NT2/D1 (cell line): ENCODE results near the gene NDUFC2.

ENCODE experiments used
- DNase-seq: peaks from one replicate; pipeline ENCODE4 v3.0.0-alpha.2; 2011; ENCODE audit warnings: low read depth, low spot score
- H3K27me3 ChIP-seq: 2 replicates; pipeline ENCODE4 v1.6.0; 2011; ENCODE audit warnings: mild to moderate bottlenecking; ENCODE audit not compliant: insufficient read length, insufficient read depth
- H3K36me3 ChIP-seq: 2 replicates; pipeline ENCODE4 v1.6.1; 2011; ENCODE audit warnings: mild to moderate bottlenecking, low read length, mixed read lengths; ENCODE audit not compliant: insufficient read depth, insufficient read length
- H3K4me1 ChIP-seq: 2 replicates; pipeline ENCODE4 v1.5.1; 2011; ENCODE audit not compliant: insufficient read depth, insufficient read length
- H3K4me3 ChIP-seq: 2 replicates; pipeline ENCODE4 v1.5.1; 2011; ENCODE audit warnings: low read depth; ENCODE audit not compliant: insufficient read length
- H3K9ac ChIP-seq: 2 replicates; pipeline ENCODE4 v1.6.0; 2011; ENCODE audit warnings: low read depth; ENCODE audit not compliant: insufficient read length
- H3K9me3 ChIP-seq: 2 replicates; pipeline ENCODE4 v1.5.1; 2011; ENCODE audit warnings: mild to moderate bottlenecking, low read length; ENCODE audit not compliant: insufficient read depth
- SUZ12 ChIP-seq: IDR thresholded peaks from 2 replicates; pipeline ENCODE4 v1.6.1; 2011; ENCODE audit not compliant: insufficient read length, insufficient read depth; ENCODE audit errors: extremely low read depth
- YY1 ChIP-seq: IDR thresholded peaks from 2 replicates; pipeline ENCODE4 v1.6.1; 2011; ENCODE audit not compliant: insufficient read length, insufficient read depth
- ZNF274 ChIP-seq: IDR thresholded peaks from 2 replicates; pipeline ENCODE4 v1.6.1; 2011; ENCODE audit warnings: mild to moderate bottlenecking, low read depth, low read length

The NDUFC2 gene

GRCh38 chr11:78079232-78080083 is at the start of gene NDUFC2:
Gene NDUFC2 (minus strand): TSS chr11:78079862. CDS start chr11:78079744, 118 bp downstream.
- DNase-seq: peak; percentile 67
- Histone ChIP-seq H3K27me3 (no peaks in the 10 kb centered on the region), H3K4me3 (peak within 1 kb of the TSS; percentile 61), H3K36me3 (peaks cover 31% of the 10 kb centered on the region), H3K9ac (peak within 1 kb of the TSS; percentile 78), H3K4me1 (no peaks in the 10 kb centered on the region), H3K9me3 (no peaks in the 10 kb centered on the region)
- TF ChIP-seq SUZ12 (no peak), YY1 (no peak), ZNF274 (no peak)

- Histone ChIP-seq H3K36me3 (peaks cover 21% of the 10 kb centered on the region), H3K9ac (no peak overlapping the region), H3K4me3 (no peak overlapping the region), H3K9me3 (no peaks in the 10 kb centered on the region), H3K4me1 (no peaks in the 10 kb centered on the region), H3K27me3 (no peaks in the 10 kb centered on the region)
- DNase-seq: no peak
- TF ChIP-seq YY1 (no peak), ZNF274 (no peak), SUZ12 (no peak)
Observed at GRCh38 chr11:78127403-78127802, 47.7 kb upstream of the NDUFC2 start.

GRCh38 chr11:78112582-78113275 is 33.1 kb upstream of the NDUFC2 start:
- no peaks in the 10 kb centered on the region for H3K27me3 ChIP-seq
- no peaks in the 10 kb centered on the region for H3K4me1 ChIP-seq
- no peak for DNase-seq
- H3K9ac ChIP-seq: no peak overlapping the region
- H3K36me3 ChIP-seq: peaks cover 61% of the 10 kb centered on the region
- no peak for TF ChIP-seq SUZ12
- TF ChIP-seq YY1: no peak
- no peak for TF ChIP-seq ZNF274
- no peaks in the 10 kb centered on the region for H3K9me3 ChIP-seq
- H3K4me3 ChIP-seq: no peak overlapping the region

GRCh38 chr11:78111298-78111697 is 31.6 kb upstream of the NDUFC2 start:
- Histone ChIP-seq H3K4me1 (no peaks in the 10 kb centered on the region), H3K9me3 (no peaks in the 10 kb centered on the region), H3K36me3 (peaks cover 61% of the 10 kb centered on the region), H3K4me3 (no peak overlapping the region), H3K9ac (no peak overlapping the region), H3K27me3 (no peaks in the 10 kb centered on the region)
- TF ChIP-seq ZNF274 (no peak), SUZ12 (no peak)
- no peak for DNase-seq

- Histone ChIP-seq H3K4me1 (no peaks in the 10 kb centered on the region), H3K9me3 (no peaks in the 10 kb centered on the region), H3K36me3 (peaks cover 61% of the 10 kb centered on the region), H3K27me3 (no peaks in the 10 kb centered on the region), H3K4me3 (no peak overlapping the region), H3K9ac (no peak overlapping the region)
- TF ChIP-seq YY1 (no peak), SUZ12 (no peak), ZNF274 (no peak)
- no peak for DNase-seq
Observed at GRCh38 chr11:78110830-78111229, 31.2 kb upstream of the NDUFC2 start.

- H3K9me3 ChIP-seq: no peaks in the 10 kb centered on the region
- H3K4me1 ChIP-seq: no peaks in the 10 kb centered on the region
- H3K27me3 ChIP-seq: no peaks in the 10 kb centered on the region
- peaks cover 64% of the 10 kb centered on the region for H3K36me3 ChIP-seq
- no peak for DNase-seq
- TF ChIP-seq SUZ12: no peak
- TF ChIP-seq YY1: no peak
- TF ChIP-seq ZNF274: no peak
- no peak overlapping the region for H3K4me3 ChIP-seq
- no peak overlapping the region for H3K9ac ChIP-seq
Observed at GRCh38 chr11:78110351-78110750, 30.7 kb upstream of the NDUFC2 start.
